Ramos (cell line): ENCODE results near the gene EGLN2.
"Not testable (repeated sequence)": the region's sequence is repeated elsewhere in the genome, so short reads cannot be mapped to it uniquely, and the experiment has no call there.

ENCODE experiments used
- in situ Hi-C: fragments of 300-500 bp; cut with MboI; formaldehyde crosslinking; loops from one replicate; pipeline ENCODE4 v1.14.3; 2022; ENCODE audit warnings: low sequenced_read_pairs; ENCODE audit not compliant: unreplicated experiment

The EGLN2 gene

DNA sequence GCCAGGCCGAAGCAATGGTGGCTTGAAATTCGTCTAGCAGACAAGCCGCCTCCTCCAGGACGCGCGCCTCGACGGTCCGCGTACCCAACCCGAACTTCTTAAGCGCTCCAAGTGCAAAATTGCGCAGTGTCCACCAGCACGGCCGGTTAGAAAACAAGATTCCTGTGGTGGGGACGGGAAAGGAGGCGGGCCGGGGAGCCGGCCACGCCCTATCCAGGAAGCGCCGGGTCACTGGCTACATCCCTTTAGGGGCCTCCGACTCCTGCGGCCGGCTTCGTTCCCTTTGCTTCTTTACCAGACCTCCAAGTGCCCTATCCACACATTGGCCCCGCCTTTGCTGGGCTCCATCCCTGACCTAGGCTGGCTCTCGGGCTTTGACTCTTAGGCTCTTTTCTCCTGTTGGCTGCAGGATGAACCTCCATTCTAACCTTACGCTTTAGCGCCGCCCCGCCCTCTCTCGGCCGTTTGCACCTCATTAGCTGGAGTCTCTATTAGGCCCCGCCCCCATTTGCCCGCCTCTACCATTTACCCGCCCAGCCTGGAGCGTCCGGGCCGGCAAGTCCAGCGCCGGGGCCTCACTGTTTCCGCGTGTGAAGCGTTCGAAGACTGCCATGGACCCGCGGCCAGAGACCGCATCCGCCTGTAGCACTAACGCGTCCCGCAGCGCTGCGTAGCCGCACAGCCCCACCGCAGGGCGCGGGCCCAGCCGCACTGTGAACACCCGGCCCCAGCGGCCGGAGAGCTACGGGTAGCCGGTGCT lies 11.8 kb downstream of the EGLN2 start:
- in situ Hi-C loops = loop anchor here (10.0 kb wide), 1 partner anchor 156 kb away; no protein-coding TSS in a partner anchor

DNA sequence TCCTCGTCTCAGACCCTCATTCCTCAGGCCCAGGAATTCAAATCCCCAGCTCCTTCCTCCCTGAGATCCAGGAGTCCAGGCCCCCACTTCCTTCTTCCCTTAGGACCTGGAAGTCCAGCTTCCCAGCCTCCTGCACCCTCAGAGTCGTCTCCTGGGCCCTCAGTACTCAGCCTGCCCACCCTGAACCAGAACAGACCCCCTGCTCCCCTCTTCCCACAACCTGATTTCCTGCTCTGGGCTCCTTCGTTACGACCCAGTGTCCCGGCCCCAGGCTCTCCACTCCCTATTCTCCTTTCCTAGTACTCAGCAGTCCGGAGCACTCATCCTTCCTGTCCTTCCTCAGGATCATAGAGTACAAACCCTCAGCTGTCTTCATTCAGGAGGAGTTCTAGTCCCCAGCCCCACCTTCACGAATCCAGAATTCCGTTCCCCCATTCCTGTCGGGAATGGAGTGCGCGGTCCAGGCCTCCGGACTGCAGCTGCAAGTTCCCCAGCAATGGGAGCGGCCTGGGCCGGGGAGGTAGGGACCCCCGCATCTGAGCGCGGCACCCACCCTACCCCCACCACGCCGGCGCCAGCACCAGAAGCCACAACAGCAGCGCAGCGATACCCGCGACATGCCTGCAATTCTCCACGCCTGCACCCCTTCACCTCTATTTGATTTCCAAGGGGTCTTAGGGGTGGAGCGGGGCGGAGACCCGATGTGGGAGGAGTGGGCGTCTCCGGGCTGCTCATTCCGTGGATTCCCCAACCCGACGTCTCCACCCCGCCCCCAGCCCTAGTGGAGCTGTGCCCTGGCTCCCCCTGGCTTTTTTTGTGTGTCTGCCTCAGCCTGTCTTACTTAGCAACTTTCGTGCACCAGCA lies 12.7 kb downstream of the EGLN2 start:
- in situ Hi-C loops = loop anchor here (10.0 kb wide), 1 partner anchor 157 kb away; no protein-coding TSS in a partner anchor

- in situ Hi-C loops = loop anchor here (10.0 kb wide), 1 partner anchor 158 kb away; no protein-coding TSS in a partner anchor
Measured at GRCh38 chr19:40812571-40812970, 13.6 kb downstream of the EGLN2 start.

DNA sequence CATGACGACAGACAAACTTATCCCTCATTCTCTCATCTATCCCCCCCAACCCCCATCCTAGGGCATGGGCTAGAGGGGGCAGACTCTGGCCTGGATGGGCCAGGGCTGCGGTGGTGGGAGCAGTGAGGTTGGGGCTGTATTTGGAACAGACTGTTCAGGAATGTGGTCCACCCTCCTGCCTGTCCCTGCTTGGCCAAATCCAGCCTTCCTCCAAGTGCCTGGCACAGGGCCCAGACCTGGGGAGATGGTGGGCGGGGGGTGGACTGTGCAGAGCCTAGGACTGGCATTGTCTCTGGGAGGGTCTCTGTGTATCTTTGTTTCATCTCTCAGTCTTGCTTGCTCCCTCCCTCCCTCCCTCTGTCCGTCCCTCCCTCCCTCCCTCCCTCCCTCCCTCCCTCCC lies 14.2 kb downstream of the EGLN2 start:
- in situ Hi-C loops = loop anchor here (10.0 kb wide), 1 partner anchor 158 kb away; no protein-coding TSS in a partner anchor

DNA sequence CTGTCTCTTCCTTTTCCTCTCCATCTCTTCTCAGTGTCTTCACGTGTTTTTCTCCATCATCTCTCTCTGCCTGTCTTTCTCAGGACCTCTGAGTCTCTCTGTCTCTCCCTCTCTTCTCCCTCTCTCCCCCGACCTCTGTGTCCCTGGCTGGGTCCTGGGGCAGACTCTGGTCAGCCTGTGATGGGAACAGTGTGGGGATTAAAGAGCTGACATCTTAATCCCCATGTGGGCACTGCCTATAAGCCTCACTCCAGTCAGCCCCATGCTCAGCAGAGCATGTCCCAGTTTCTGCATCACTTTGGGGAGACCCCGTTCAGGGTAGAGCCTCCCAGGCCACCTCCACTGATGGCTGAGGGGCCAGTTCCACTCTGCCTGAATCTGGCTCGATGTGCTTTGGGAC lies 16.2 kb downstream of the EGLN2 start:
- in situ Hi-C loops = loop anchor here (10.0 kb wide), 1 partner anchor 160 kb away; no protein-coding TSS in a partner anchor

DNA sequence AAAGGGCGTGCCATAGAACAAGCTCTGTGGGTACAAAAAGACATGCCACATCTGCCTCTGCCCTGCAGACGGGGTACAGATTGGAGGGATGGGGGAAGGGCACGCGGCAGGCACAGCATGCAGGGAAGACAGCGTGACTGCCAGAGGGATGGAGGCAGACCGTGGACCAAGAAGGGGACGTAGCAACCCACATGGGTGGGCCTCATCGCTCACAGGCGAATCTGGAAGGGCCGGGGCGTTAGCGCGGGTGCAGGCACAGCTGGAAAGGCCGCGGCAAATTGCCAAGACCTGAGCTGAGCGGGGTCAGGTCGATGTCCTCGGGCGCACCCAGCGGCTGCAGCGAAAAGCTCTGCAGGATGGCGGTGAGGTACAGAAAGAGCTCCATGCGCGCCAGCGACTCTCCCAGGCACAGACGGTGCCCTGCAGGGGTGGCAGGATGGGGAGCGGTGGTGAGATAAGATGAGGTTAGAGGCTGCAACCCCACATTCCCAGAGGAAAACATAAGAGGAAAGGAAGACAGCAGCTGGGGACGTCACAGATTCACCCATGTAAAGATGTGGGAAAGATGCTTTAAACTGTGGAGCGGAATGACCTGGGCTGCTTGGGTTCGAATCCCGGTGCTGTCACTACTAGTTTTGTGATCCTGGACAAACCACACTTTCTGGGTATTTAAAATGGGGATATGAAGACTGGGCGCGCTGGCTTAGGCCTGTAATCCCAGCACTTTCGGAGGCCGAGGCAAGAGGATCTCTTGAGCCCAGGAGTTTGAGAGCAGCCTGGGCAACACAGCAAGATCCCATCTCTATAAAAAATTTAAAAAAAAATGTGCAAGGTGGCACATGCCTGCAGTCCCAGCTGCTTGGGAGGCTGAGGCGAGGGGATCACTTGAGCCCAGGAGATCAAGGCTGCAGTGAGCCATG lies 19.7 kb downstream of the EGLN2 start:
- in situ Hi-C loops = loop anchor here (10.0 kb wide), 1 partner anchor 164 kb away; no protein-coding TSS in a partner anchor

DNA sequence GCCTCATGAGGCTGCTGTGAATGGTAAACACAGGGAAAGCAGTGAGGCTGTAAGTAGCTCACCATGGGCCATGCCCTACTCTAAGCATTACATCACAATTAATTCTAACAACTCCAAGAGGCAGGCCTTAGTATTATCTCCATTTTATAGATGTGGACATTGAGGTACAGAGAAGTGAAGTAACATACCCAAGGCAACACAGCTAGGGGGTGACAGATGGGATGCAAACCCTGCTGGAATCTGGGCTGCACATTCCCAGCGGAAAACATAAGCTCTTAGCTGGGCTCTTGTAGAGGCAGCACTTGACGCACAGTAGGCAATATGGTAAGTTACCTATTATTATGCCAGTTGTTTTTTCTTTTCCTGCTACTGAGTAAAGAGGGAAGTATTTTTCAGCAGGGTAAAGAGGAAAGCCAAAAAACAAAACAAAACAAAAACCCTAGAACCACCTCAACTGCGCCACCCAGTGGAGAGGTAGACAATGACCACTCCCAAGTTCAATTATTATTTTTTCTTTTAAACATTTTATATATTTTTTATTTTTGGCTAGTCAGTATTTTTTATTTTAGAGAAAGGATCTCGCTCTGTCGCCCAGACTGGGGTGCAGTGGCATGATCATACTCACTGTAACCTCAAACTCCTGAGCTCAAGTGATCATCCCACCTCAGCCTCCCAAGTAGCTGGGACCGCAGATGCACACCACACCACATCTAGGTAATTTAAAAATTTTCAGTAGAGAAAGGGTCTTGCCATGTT lies 20.7 kb downstream of the EGLN2 start:
- in situ Hi-C loops = loop anchor here (10.0 kb wide), 1 partner anchor 165 kb away; no protein-coding TSS in a partner anchor

GRCh38 chr19:40822161-40822560 lies 23.2 kb downstream of the EGLN2 start:
- in situ Hi-C loops = no loop called here

DNA sequence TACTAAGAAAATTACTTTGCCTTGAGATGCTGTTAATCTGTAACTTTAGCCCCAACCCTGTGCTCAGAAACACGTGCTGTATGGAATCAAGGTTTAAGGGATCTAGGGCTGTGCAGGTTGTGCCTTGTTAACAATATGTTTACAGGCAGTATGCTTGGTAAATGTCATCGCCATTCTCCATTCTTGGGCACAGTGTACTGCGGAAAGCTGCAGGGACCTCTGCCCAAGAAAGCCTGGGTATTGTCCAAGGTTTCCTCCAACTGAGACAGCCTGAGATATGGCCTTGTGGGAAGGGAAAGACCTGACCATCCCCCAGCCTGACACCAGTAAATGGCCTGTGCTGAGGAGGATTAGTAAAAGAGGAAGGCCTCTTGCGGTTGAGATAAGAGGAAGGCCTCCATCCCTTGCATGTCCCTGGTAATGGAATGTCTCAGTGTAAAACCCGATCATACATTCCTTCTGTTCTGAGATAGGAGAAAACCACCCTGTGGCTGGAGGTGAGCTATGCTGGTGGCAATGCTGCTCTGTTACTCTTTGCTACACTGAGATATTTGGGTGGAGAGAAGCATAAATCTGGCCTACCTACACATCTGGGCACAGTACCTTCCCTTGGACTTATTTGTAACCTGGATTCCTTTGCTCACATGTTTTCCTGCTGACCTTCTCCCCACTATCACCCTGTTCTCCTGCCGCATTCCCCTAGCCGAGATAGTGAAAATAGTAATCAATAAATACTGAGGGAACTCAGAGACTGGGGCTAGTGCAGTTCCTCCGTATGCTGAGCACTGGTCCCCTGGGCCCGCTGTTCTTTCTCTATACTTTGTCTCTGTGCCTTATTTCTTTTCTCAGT lies 23.9 kb downstream of the EGLN2 start:
- in situ Hi-C loops = not testable (repeated sequence)

DNA sequence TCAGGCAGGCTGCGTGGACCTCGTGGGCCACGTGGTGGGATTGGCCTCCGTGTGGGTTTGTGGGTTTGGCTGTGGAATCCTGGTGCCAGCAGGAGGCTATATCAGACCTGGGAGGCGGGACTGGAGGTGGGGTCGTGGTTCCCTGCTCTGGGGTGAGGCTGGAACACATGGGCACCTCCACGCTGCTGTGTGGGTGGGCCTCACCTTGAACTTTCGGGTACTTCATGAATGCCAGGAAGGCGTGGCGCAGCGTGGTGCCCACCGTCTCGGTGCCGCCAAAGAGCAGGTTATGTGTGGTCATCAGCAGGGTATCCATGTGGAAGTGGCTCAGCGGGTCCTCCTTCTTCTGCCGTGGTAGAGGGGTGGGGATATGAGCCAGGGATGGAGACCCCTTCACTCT lies 25.9 kb downstream of the EGLN2 start:
- in situ Hi-C loops = not testable (repeated sequence)

GRCh38 chr19:40825460-40826095 lies 26.6 kb downstream of the EGLN2 start:
- in situ Hi-C loops = not testable (repeated sequence)

- in situ Hi-C loops = not testable (repeated sequence)
Measured at GRCh38 chr19:40826312-40826698, 27.3 kb downstream of the EGLN2 start.

GRCh38 chr19:40826699-40827385 lies 27.9 kb downstream of the EGLN2 start:
- in situ Hi-C loops = not testable (repeated sequence)

DNA sequence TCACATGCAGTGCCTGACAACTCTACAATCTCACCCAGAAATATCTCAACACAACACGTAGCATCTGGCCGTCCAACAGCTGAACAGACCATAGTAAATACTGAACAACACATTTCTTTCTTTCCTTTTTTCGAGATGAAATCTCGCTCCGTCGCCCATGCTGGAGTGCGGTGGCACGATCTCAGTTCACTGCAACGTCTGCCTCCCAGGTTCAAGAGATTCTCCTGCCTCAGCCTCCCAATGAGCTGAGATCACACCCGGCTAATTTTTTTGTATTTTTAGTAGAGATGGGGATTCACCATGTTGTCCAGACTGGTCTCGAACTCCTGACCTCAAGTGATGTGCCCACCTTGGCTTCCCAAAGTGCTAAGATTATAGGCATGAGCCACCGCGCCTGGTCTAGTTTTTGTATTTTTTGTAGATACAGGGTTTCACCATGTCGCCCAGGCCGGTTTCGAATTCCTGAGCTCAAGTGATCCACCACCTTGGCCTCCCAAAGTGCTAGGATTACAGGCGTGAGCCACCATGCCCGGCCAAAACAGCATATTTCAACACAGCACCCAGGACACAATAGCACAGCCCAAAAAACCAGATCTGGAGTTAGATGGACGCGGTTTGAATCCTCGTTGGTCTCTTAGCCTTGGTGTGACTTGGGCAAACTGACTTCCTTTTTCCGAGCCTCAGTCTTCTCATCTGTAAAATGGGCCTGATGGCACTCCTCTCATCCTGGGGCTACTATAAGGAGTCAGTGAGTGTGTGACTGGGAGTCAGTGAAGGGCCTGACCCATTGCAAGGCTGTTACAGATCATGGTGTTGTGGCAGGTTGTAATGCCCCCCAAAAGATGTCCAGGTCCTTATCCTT lies 28.6 kb downstream of the EGLN2 start:
- in situ Hi-C loops = no loop called here

- in situ Hi-C loops = no loop called here
Measured at GRCh38 chr19:40829205-40829604, 30.2 kb downstream of the EGLN2 start.

GRCh38 chr19:40830741-40831140 lies 31.8 kb downstream of the EGLN2 start:
- in situ Hi-C loops = not testable (repeated sequence)
